ENCODE results near the gene GRK4.
A peak's percentile ranks its signal among the peaks of the same experiment; 100 is the strongest.
"Not testable (repeated sequence)": the region's sequence is repeated elsewhere in the genome, so short reads cannot be mapped to it uniquely, and the experiment has no call there.

GRK4 gene

DNA sequence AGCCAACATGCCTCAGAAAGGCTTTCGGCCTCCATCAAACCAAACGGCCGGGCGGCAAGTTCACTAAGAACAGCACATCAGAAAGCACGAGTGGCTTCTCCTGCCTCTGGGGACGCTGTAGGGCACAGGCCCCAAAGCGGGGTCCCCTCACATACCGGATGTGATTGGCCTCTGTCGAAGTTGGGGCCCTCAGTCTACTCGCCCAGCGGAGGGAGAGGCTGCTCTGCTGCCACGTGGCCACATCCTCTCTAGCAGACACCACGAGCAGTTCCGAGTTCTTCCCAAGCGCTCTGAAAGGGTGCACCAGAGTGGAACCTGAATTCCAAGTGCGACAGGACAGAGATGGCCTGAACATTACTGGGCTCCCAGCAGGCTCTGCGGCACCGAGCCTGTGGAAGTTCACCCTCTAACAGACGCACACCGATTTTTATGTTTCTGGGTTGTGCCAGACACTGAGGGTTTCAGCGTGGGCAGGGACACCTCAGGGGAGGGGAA, 21.3 kb upstream of the GRK4 start:
- no peak for DNase-seq

DNA sequence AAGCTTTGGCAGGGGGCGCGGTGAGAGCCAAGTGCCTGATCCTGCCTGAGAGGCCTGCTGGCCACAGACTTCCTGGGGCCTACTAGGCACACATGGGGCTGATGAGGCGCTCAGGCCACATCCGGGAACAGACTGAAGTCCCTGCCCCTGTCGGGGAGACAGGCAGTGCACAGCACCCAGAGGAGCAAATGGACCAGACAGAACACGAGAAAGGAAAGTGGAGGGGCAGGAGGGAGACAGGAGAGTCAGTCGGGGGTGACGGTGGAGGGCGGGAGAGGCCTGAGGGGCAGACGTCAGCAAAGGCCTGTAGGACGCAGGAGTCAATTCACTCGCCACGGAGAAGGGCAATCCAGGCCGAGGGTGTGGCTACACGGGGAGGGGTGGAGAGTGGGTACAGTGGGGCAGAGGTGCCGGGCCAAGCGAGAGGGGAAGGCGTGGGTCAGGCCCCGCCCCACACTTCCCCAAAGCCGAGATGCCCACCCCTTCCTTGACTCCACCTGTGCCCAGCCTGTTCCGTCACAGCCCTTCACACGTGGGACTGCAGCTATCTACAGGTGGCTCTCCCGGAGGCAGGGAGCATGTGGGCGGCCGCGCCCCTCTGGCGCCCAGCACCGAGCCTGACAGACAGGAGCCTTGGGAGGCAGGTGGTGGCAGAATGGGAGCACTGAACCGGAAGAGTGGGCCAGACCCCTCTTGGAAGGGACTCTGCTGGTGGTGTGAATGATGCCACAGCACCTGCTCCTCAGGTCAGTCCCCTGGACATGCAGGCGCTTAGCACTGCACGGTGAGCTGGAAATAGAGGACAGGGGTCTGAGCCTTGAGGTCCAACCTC, 20.6 kb upstream of the GRK4 start:
- DNase-seq = no peak

DNA sequence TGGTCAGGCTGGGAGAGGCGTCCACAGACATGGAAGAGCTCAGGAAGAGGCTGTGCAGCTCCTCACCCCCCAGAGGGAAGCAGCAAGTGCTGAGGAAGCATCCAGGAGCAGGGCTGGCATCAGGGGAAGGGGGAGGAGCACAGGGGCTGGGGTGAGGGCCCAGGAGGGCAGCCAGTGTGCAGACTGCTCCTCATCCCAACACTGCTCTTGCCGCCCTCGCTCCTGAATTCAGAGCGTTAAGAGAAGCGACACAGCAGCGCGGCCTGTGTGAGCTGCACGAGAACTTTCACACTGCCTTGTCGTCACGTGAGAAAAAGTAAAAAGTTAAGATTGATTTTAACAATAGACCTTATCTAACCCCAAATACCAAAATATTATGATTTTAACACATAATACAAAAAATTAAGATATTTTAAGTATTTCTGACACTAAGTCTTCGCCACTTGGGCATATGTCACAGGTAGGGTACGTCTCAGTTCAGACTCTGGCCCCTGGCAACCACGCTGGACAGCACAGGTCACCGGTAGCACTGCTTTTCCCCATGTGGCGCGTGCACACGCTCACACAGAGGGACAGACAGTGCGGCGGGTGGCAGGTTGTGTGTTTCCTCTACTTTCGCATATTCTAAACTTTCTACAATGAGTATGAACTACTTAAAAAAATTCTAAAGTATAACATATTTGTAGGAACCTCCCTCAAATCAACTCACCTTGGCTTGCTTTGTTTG, 19.8 kb upstream of the GRK4 start:
- DNase-seq = no peak

DNA sequence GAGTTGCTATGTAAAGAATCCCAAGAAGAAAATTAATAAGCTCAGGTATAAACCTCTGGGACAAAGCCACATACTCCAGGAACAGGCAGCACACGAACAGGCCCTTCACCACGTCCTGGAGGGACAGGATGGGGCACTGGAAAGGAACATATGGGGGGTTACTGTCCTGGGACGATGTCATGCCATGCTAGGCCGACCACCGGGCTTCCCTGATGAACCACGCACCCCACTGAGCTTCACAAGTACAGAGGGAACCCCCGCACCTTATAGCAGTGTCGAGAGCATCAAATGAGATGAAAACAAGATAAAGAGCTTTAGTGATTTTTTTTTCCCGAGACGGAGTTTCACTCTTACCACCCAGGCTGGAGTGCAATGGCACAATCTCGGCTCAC, 19.3 kb upstream of the GRK4 start:
- DNase-seq = no peak

DNA sequence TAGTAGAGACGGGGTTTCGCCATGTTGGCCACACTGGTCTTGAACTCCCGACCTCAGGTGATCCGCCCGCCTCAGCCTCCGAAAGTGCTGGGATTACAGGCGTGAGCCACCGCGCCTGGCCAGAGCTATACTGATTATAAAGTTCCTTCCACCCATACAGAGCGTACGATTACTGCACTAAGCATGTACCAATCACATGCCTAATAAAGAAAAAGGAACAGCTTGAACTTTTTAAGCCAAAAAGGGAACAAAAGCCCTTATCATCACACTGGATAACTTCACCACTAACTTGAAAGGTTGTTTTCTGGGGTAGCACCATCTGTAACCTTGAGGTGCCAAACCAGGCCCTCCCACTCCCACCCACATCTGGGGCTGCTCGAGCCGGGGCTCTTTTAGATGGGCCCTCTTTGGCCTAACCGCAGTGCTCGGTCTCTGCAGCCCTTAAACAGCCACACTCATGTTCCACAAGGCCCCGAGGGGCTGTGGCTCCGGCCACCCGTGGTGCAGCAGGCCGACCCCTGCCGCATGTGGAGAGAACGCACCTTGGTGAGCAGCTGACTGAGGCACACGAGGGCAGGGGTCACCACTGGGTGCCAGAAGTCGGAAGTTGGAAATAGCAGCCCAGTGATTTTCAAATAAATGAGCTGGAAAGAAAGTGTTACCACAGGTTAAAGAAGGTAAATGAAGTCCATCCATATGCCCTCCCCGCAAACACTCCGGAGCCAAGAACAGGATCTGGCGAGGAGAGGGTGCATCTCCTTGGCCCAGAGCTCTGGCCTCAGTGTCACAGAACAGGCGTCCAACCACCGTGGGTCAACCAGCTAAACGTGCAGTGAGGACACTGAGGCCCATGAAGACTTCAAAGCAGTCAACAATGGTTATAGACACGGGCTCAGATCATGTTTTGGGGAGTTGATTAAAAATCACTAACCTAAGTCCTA, 18.5 kb upstream of the GRK4 start:
- no peak for DNase-seq

DNA sequence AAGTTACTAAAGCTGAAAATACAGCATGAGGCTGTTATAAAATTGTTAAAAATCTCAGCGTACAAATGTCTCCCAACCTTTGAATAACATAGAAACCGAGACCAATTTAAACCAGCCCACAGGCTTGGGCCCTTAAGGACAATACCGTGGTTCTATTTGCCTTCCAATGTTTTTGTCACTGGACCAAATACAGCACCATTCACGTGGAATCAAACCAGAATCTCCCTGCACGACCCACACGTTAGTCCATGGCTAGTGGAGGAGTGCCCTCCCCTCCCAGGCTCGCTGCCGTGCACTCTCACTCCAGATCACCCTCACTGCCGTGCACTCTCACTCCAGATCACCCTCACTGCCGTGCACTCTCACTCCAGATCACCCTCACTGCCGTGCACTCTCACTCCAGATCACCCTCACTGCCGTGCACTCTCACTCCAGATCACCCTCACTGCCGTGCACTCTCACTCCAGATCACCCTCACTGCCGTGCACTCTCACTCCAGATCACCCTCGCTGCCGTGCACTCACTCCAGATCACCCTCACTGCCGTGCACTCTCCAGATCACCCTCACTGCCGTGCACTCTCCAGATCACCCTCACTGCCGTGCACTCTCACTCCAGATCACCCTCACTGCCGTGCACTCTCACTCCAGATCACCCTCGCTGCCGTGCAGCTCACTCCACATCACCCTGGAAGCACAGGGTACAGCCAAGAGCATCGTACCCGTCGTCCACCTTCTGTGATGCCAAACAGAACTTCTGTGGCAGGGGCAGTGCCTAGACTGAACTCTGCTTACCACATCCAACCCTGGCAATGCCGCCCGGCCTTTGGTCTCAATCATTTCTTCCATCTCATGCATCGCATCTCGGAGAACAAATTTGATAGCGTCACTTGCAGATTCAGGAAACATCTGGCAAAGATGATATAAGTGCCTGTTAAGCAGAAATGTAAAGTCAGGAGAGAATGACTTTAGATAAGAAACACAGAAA, 17.5 kb upstream of the GRK4 start:
- not testable (repeated sequence) for DNase-seq

DNA sequence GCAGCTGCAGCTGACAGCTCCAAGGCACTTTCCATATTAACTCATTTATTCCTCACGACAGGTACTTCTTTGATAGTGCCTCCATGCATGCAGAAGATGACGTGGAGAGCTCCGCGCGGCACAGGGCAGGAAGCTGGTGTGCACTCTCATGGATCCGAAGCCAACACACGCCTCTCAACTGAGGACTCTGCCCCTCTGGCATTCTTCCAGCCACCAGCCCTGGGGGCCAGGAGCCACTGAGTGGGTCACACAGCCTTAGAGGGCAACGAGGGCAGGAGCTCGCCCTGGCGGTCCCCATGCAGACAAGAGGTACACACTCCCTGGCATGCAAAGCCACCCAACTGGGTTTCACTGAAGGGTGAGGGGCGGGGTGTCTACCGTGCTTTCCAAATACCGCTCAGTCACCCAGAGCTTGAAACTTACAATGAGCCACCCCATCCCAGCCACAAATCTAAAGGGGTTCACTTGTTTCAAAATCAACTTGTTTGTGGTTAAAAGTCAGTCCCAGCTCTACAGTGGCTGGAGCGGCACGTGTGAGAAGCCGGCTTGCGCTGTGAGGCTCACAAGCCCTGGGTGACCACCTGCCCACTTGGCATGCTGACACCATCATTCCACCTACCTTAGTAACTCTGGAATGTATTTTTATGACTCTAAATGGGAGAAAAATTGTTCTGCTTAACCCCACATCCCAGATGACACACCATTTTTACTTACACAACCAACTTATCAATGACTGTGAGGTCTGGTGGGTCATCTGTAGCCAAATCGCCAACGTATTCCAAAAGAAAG, 16.4 kb upstream of the GRK4 start:
- no peak for DNase-seq

DNA sequence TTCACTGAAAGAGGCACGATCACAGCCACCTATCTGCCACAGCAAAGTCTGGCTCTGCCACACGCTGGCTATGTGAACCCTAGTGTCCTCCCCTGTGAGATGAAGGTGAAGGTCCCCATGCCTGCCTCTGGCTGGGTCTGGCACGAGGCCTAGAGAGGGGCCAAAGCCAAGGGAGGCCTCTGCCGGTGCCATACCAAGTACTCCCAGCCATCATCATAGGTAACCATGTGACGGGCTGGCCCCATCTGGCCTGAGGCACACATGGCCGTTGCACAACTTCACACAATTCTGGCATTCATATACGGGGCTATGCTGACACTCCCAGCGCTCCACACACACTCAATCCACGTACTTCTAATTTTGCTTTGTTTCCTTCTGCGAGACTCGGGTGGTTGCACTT, 15.4 kb upstream of the GRK4 start:
- no peak for DNase-seq

DNA sequence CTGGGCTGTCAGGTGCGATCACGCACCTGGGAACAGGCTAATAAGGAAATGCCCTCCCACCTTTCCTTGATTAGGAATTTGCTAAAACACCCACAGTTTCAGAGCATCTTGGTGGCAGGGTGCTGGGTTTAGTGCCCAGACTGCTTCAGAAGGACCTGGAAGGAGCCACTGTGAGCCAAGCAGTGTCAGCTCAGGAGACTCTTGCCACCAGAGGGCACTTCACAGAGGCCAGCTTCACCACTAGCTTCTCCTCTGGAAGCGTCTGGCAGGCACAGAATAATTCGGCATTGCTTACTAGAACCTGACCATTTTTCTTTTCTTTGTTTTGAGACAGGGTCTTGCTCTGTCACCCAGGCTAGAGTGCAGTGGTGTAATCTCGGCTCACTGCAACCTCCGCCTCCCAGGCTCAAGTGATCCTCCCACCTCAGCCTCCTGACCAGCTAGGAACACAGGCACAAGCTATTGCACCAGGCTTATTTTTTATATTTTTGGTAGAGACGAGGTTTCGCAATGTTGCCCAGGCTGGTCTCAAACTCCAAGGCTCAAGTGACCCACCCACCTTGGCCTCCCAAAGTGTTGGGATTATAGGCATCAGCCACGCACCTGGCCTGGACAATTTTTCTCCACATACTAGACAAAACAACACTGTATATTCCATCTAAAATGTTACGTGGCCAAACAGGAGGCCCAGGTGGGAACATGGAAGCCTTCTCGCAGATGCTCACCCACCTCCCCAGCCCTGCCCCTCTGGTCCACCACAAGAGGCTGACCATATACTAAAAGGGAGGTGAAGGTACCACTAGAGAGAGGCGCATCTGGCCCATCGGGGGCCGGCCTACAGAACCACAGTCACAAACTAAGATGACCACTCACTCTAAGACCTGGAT, 14.2 kb upstream of the GRK4 start:
- DNase-seq = no peak

DNA sequence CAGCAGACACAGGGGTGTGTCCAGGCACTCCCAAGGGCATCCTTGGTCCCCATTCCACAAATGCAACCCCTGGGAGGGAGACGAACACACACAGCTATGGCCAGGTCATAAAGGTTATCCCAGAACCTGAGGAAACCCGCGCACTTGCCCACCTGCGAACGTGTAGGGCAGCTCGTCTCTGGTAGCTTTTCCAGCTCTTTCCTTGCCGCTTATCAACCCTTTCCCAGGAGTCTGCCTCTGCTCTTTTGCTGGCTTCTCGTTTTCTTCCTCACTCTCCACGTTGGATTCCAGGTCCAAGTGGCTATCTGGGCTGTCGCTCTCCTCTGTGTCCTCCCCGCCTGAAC, 13.6 kb upstream of the GRK4 start:
- no peak for DNase-seq

DNA sequence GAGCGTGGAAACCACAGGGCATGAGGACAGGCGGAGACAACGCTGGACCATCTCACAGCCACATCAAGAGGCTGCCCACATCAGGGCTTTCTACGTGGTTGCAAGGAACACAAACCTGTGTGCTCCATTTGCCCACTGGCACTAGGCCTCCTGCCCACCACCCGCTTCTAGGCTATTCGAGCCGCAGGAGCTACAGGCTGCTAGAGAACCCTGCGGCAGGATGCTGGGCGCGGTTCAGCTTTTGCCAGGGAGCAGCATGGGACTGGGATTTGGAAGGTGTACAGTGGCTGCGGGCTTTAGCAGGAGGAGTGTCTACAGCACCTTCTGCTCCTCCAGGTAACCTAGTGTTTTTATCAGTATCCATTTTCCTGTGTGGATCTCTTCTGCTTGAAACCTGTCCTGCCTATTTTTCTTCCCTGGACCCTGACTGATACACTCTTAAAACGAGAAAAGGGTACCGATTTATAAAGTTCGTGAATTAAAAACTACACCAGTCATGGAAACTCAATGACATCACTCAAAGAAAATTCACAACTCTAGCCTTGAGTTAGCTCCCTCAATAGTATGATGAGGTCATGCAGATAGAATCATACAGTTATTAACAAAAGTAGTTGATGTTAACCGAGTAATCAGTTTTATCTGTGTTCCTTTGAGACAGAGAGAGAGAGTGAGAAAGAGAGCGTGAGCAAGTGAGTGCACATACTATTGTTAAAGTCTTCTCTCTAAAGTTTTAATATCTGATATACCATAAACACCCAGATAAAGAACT, 13.0 kb upstream of the GRK4 start:
- DNase-seq = no peak

DNA sequence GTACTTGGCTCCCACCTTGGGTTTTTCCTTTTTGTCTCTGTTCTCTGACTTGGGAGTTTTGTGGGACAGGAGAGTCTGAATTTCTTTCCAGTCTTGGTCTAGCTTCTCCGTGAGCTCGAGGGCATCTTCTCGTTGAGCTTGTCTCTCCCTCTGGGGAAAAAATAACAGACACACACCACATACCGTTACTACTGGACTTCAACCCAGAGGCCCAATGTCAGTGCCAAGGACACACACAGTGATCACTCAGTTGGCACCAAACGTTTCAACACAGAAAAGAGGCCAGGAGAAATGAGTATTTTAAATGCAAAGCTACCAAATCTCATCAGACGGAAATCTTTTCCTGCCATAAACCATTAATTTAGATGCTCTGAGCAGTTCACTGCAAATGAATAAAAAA, 9.9 kb upstream of the GRK4 start:
- DNase-seq = no peak

DNA sequence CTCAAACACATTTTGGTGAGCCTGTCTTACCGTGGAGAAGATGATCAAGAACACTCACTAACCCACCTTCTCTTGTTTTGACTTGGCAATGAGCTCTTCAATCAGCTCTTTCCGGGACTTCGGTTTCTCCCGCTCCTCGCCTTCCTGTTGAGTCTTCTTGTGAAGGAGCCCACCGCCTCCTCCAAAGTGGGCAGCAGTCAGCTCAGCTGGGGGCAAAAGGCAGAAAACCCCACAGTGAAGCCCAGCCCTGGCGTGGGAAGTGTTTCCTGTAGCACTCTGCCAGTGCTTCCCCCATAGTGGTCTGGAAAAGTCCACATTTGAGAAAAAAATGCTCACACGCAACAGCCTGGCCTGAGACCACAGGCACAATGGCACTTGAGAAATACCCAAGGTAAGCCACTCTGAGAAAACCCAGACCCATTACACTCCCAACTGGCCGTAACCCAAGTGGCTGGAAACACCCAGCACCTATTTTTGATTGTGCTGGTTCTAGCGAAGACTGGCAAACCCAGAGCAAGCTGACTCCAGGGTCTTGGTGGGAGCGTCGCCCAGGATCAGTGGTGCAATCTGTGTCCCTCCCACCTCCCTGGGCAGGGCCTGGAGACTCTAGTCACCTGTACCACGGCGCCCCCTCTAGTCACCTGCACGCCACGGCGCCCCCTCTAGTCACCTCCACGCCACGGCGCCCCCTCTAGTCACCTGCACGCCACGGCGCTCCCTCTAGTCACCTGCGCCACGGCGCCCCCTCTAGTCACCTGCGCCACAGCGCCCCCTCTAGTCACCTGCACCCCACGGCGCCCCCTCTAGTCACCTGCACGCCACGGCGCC, 8.8 kb upstream of the GRK4 start:
- no peak for DNase-seq

DNA sequence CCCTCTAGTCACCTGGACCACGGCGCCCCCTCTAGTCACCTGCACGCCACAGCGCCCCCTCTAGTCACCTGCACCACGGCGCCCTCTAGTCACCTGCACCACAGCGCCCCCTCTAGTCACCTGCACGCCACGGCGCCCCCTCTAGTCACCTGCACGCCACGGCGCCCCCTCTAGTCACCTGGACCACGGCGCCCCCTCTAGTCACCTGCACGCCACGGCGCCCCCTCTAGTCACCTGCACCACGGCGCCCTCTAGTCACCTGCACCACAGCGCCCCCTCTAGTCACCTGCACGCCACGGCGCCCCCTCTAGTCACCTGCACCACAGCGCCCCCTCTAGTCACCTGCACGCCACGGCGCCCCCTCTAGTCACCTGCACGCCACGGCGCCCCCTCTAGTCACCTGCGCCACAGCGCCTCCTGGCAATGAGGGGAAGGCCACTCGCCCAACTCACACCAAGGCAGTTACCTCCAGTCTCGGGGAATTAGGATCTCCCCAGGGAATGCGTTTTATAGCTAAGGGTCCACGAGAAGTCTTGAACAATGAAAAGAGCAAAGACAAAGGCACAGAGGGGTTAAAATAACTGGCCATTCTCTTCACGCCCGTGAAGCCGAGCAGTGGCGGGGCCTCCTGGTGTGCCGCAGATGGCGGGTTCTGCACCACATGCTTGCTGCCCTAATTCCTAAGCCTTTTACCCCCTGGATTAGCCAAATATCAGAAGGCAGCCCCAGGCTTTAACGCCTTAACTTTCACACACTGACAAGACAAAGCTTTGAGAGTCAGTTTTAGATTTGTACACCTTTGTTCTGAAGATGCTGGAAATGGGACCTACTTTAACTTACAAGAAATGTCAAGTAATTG, 8.0 kb upstream of the GRK4 start:
- not testable (repeated sequence) for DNase-seq

DNA sequence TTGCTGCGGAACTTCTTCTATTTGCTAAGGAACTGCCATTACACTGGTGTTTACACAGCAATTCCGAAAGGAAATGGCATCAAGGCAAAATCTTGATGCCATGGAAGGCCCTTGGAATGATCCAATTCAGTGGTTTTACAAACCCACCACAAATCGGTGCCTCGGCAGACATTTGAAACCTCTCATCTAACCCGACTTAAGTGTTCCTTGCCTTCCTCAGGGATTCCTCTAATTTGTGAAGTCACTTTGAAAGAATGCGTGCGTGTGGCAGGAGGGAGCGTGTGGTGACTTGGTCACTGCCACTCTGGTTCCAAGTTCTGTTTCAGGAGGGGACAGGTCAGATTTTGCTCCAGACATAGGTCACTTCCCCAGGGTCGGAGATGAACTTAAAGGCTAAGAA, 4.9 kb upstream of the GRK4 start:
- DNase-seq = no peak

DNA sequence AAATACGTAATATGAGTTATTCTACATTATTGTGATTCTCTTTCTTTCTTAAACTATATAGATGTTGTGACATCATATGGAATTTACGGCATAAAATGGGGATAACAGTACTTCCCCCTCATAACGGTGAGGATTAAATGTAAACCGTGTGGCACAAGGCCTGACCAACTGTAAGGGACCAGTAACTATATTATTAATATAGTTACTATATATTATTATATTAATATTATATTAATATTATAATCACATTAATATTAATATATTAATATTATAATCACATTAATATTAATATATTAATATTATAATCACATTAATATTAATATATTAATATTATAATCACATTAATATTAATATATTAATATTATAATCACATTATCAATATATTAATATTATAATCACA, 2.9 kb upstream of the GRK4 start:
- DNase-seq = not testable (repeated sequence)

DNA sequence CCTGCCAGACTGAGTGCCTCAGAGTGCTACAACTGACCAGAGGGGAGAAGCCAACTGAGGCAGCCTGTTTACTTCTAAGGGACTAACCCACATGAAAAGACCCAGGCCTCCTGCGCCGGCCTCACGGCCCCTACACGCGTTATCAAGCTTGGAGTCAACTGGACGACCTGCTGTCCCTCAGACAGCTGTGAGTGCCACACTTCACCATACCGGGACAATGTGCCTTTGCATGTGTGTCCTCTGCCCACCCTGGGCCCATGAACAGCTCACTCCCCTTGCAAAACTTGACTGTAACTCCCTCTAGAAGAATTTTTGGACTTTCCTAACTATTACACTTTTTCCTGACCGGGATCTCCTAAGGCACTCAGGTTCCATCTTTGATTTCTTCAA, 2.0 kb upstream of the GRK4 start:
- peak in 1 of 2 experiments; percentile 24 for DNase-seq
